Measurements from ENCODE around the gene SLC38A11.

Gene SLC38A11

DNA sequence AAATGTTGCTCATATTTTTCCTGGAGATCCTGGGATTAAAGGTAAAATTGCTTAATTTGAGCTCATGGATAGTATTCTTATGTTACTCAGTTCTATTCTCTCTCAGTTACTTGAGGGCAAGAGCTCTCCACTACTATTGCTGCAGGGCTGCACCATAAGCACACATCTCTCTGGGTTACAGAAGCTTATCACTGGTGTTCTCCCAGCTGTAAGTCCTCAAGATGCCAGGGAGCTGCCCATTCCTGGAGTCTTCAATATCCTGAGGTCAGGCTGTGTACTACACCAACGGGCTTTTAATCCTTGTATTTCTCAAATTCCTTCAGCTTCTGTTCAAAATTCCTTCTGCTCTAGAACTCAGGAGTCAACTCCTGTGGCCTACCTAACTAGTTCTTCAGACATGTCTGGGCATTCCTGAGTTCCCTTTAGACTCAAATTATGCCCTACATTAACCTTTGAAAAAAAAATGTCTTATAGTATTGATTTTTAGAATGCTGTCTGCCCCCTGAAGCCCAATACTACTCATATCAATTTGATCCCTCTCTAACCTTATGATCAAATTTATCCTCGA lies 96.0 kb downstream of the SLC38A11 start:
- H3K4me1 ChIP-seq = no peaks in the 10 kb centered on the region
- H3K9ac ChIP-seq = no peak overlapping the region
- no peaks in the 10 kb centered on the region for H3K36me3 ChIP-seq (ENCODE audit: control insufficient read depth, insufficient read depth, low read length)
- H3K4me2 ChIP-seq (ENCODE audit: low read length) = no peak overlapping the region
- no peaks in the 10 kb centered on the region for H3K27me3 ChIP-seq (ENCODE audit: control insufficient read depth, insufficient read depth, low read length)
- TF ChIP-seq, protein P1, sequence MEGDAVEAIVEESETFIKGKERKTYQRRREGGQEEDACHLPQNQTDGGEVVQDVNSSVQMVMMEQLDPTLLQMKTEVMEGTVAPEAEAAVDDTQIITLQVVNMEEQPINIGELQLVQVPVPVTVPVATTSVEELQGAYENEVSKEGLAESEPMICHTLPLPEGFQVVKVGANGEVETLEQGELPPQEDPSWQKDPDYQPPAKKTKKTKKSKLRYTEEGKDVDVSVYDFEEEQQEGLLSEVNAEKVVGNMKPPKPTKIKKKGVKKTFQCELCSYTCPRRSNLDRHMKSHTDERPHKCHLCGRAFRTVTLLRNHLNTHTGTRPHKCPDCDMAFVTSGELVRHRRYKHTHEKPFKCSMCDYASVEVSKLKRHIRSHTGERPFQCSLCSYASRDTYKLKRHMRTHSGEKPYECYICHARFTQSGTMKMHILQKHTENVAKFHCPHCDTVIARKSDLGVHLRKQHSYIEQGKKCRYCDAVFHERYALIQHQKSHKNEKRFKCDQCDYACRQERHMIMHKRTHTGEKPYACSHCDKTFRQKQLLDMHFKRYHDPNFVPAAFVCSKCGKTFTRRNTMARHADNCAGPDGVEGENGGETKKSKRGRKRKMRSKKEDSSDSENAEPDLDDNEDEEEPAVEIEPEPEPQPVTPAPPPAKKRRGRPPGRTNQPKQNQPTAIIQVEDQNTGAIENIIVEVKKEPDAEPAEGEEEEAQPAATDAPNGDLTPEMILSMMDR (IDR thresholded peaks at IDR 0.05) = no peak
- no peak overlapping the region for H3K4me3 ChIP-seq (ENCODE audit: low read depth, low read length)
- H3K27ac ChIP-seq = no peak overlapping the region
- H3K9me3 ChIP-seq (ENCODE audit: control insufficient read depth, low read length) = no peaks in the 10 kb centered on the region
- H2AFZ ChIP-seq = no peak overlapping the region
- H3K79me2 ChIP-seq = no peaks in the 10 kb centered on the region

DNA sequence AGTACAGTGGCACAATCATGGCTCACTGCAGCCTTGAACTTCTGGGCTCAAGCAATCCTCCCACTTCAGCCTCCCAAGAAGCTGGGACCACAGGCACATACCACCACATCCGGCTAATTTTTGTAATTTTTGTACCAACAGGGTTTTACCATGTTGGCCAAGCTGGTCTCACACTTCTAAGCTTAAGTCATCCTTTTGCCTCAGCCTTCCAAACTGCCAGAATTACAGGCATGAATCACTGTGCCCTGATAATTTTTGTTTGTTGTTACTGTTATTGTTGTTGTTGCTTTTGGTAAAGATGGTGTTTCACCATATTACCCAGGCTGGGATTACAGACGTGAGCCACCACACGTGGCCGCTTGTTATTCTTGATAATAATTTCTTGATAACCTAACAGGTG lies 103.2 kb downstream of the SLC38A11 start:
- Histone ChIP-seq H3K27ac (no peak overlapping the region), H3K4me1 (no peaks in the 10 kb centered on the region), H3K9ac (no peak overlapping the region), H3K4me3 (ENCODE audit: low read depth, low read length) (no peak overlapping the region), H2AFZ (no peak overlapping the region), H3K79me2 (no peaks in the 10 kb centered on the region), H3K27me3 (ENCODE audit: control insufficient read depth, insufficient read depth, low read length) (no peaks in the 10 kb centered on the region), H3K9me3 (ENCODE audit: control insufficient read depth, low read length) (no peaks in the 10 kb centered on the region), H3K36me3 (ENCODE audit: control insufficient read depth, insufficient read depth, low read length) (no peaks in the 10 kb centered on the region), H3K4me2 (ENCODE audit: low read length) (no peak overlapping the region)
- TF ChIP-seq, protein P1 (IDR thresholded peaks at IDR 0.05) = no peak

GRCh38 chr2:164850235-164850634 lies 105.1 kb downstream of the SLC38A11 start:
- Histone ChIP-seq H3K4me2 (ENCODE audit: low read length) (no peak overlapping the region), H2AFZ (no peak overlapping the region), H3K9ac (no peak overlapping the region), H3K27ac (no peak overlapping the region), H3K36me3 (ENCODE audit: control insufficient read depth, insufficient read depth, low read length) (no peaks in the 10 kb centered on the region), H3K4me1 (no peaks in the 10 kb centered on the region), H3K79me2 (no peaks in the 10 kb centered on the region), H3K9me3 (ENCODE audit: control insufficient read depth, low read length) (no peaks in the 10 kb centered on the region), H3K27me3 (ENCODE audit: control insufficient read depth, insufficient read depth, low read length) (no peaks in the 10 kb centered on the region), H3K4me3 (ENCODE audit: low read depth, low read length) (no peak overlapping the region)
- TF ChIP-seq, protein P1 (IDR thresholded peaks at IDR 0.05) = no peak

DNA sequence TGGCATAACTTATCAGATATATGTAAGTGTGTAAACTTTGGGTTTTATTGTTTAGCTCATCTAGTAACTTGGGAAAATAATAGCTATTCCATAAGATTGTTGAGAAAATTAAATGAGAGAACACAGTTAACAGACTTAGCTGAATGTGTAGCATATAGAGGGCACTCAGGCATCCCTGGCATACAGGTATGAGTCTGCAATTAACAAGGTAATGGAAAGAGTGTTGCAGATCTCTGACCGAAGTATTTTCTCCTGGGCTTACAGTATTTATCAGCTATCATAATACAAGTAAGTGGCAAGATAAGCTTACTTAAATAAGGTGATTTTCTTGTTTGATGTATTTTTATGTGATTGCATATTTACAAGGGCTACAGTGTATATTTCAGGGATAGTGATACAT lies 105.8 kb downstream of the SLC38A11 start:
- Histone ChIP-seq H2AFZ (no peak overlapping the region), H3K4me3 (ENCODE audit: low read depth, low read length) (no peak overlapping the region), H3K4me2 (ENCODE audit: low read length) (no peak overlapping the region), H3K27me3 (ENCODE audit: control insufficient read depth, insufficient read depth, low read length) (no peaks in the 10 kb centered on the region), H3K36me3 (ENCODE audit: control insufficient read depth, insufficient read depth, low read length) (no peaks in the 10 kb centered on the region), H3K9me3 (ENCODE audit: control insufficient read depth, low read length) (no peaks in the 10 kb centered on the region), H3K9ac (no peak overlapping the region), H3K27ac (no peak overlapping the region), H3K79me2 (no peaks in the 10 kb centered on the region), H3K4me1 (no peaks in the 10 kb centered on the region)
- TF ChIP-seq, protein P1 (IDR thresholded peaks at IDR 0.05) = no peak

- Histone ChIP-seq H3K36me3 (ENCODE audit: control insufficient read depth, insufficient read depth, low read length) (no peaks in the 10 kb centered on the region), H3K4me3 (ENCODE audit: low read depth, low read length) (no peak overlapping the region), H3K9me3 (ENCODE audit: control insufficient read depth, low read length) (no peaks in the 10 kb centered on the region), H3K79me2 (no peaks in the 10 kb centered on the region), H3K27me3 (ENCODE audit: control insufficient read depth, insufficient read depth, low read length) (no peaks in the 10 kb centered on the region), H2AFZ (no peak overlapping the region), H3K27ac (no peak overlapping the region), H3K4me2 (ENCODE audit: low read length) (no peak overlapping the region), H3K9ac (no peak overlapping the region), H3K4me1 (no peaks in the 10 kb centered on the region)
- TF ChIP-seq, protein P1 (IDR thresholded peaks at IDR 0.05) = no peak
These were observed 107.2 kb downstream of the SLC38A11 start for GRCh38 chr2:164847981-164848741.

Measured in parathyroid adenoma (tissue), 2 donors.